HG03575 (cell line): ENCODE measurements around the gene TUBB6.

Experiments
- ATAC-seq: cut with Tn5 transposase; IDR thresholded peaks from one replicate; pipeline ENCODE4 v1.9.1; 2021; ENCODE audit not compliant: unreplicated experiment, insufficient number of reproducible peaks, low FRiP score; ENCODE audit errors: extremely low read depth

Gene TUBB6

DNA sequence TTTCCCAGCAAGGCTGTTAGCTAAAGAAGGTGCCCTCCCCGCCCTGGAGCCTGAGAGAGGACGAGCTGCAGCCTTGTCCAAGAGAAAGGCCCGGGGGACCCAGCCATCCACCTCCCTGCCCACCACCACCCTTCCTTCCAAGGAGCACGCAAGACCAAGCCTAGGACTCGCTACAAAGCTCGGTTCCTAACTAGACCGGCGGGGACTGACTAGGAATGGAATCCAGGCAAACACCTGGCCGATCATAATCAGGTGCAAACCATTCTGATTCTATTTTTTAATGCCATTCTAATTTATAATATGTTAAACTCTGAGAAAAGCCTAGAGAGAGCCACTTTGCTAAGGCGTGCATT is 19.7 kb upstream of the TUBB6 start:
- ATAC-seq = no peak

- no peak for ATAC-seq
Observed at GRCh38 chr18:12290086-12290485, 18.0 kb upstream of the TUBB6 start.

DNA sequence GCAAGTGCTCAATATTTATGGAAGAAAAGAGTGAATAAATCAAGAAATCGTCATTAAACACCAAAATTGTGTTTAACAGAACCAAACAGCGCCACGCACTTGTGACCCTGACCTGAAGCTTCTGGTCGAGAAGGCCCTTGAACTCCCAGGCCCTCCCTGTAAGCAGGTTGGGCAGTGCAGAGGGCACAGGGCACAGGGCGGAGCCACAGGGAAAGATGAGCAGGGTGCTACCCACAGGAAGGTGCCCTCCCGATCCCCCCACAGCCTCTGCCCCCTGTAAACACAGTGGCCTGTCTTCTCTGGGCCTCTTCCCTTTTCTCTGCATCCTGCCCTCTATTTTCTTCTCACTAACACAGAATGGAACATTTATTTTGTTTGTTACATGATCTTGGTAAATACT is 16.9 kb upstream of the TUBB6 start:
- no peak for ATAC-seq

GRCh38 chr18:12291690-12292089 is 16.4 kb upstream of the TUBB6 start:
- no peak for ATAC-seq

GRCh38 chr18:12293831-12294230 is 14.2 kb upstream of the TUBB6 start:
- no peak for ATAC-seq

GRCh38 chr18:12295389-12296086 is 12.5 kb upstream of the TUBB6 start:
- ATAC-seq = no peak

GRCh38 chr18:12296087-12296403 is 12.0 kb upstream of the TUBB6 start:
- ATAC-seq = no peak

GRCh38 chr18:12296457-12296856 is 11.6 kb upstream of the TUBB6 start:
- no peak for ATAC-seq

- no peak for ATAC-seq
Observed at GRCh38 chr18:12299862-12300261, 8.2 kb upstream of the TUBB6 start.

DNA sequence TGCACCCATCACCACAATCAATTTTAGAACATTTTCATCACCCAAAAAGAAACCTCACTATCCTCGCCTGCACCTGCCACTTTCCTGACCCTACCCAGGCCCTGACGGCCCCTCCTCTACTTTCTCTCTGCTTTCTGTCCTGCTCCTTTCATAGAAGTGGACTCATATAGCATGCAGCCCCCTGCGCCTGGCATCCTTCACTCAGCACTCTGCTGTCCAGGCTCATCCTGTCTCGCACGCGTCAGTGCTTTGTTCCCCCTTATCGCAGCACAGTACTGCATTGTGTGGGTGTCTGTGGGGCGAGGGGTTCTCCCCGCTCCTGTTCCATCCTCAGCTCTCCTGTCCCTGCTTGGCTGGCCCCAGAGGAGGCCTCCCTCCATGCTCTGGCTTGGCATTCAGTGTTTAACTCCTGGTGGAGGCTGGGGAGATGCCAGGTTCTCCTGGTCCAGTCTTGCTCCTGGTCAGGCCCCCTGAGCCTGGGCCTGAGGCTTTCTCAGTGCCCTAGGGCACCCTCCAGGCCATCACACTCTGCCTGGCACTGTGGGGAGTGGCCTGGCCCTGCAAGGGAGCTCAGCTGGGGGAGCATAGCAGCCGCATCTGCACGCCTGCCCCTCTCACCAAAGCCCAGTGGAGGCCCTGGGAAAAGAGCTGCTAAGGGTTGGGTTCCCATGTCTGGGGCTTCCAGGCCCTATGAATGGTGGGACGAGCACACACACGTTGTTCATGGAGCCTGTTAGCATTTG is 6.6 kb upstream of the TUBB6 start:
- no peak for ATAC-seq

DNA sequence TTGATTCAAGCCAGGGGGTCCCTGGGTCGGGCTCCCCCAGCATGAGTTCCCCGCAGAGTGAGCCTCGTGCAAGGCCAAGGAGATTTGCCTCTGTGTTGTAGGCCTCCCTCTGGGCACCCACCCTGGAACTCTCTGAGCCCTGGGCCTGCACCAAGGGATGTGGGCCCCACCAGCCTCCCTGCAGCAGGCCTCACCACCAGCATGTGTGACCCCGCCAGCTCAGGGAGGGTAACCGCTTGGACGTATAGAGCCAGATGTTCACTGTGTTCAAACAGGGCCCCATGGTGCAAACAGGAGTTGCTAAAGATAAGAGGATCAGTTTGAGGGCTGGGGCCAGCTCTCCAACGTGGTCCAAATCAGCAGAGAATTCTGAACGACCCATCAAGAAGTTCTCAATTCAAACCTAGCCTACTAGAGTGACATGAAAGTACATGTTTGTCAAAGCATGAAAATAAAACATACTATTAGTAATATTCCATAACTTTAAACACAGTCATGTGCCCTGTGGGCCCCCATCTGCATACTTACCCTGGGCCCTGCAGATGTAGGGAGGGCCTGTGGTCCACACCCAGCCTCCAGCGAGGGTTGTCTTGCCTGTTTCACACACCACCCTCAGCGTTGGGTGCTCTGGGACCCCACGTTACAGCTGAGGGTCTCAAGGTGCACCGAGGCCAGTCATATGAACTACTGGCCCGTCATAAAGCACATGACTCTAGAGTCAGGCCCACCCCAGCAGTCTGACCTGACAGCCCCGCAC is 5.5 kb upstream of the TUBB6 start:
- ATAC-seq = no peak

DNA sequence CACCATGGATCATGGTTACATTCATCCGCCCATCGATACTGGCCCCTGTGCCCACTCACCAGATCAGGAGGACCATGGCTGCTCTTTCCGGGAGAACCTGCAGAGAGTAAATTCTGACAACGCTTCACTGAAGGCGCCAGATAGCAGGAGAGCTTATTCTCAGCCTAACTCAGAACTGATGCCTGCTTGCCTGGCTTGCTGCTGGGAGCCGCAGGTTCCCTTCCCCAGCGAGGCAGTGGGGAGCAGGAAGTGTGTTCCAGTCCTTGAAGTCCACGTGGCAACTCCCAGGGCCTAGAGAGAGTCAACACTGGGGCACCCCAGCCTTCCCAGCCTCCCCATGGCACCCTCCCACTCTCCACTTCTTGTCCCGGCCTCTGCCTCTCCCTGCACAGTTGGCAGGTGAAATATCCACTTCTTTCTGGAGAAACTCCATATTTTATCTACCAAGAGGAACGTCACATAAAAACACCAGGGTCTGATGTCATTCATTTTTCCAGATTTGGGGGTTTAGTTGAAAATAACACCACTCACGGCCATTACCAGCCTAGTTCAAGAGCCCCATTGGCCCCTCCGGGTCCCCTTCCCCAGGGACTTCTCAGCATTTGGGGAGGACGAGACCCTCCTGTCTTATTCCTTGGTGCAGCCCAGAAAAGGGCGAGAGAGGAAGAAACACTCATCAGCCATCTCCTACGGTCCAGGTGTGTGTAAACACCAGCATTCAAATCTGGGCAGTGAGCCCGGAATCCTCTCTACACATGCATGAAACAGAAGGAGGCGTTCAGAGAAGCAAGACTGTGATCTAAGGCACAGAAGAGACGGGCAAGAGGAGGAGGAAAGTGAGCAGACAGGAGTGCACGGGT is 3.5 kb upstream of the TUBB6 start:
- no peak for ATAC-seq

GRCh38 chr18:12305211-12305610 is 2.8 kb upstream of the TUBB6 start:
- ATAC-seq = no peak

DNA sequence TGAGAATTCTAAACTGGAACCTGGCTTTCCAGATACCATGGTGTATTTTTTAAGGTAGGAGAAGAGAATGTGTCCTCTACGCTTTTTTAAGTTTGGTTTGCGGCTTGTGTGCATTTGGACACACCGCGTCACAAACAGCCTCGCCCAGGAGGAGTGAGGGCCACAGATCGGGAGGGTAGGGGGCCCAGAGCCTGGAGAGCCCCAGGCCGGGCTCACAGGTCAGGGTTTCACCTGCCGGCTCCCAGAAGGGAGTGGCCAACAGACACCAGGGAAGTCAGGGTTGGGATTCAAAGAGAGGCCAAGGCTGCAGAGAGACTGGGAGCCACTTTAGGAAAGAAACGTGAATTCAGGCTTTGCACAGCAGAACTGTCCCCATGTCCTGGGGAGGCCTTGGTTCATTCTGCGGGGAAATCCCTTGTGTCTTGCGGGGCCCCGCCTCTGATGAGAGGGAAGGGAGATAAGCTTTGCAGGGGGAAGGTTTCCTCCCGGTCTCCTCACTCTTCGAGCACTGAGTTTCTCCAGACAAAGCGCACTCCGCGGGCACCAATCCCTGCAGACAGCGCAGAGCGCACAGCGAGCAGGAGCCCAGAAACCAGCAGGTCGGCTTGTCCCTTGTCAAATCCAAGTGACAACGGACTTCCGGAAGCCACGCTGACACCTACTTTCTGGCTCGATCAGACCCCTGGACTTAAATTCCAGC is 2.0 kb upstream of the TUBB6 start:
- no peak for ATAC-seq

GRCh38 chr18:12306752-12307700 is 1.0 kb upstream of the TUBB6 start:
- no peak for ATAC-seq

DNA sequence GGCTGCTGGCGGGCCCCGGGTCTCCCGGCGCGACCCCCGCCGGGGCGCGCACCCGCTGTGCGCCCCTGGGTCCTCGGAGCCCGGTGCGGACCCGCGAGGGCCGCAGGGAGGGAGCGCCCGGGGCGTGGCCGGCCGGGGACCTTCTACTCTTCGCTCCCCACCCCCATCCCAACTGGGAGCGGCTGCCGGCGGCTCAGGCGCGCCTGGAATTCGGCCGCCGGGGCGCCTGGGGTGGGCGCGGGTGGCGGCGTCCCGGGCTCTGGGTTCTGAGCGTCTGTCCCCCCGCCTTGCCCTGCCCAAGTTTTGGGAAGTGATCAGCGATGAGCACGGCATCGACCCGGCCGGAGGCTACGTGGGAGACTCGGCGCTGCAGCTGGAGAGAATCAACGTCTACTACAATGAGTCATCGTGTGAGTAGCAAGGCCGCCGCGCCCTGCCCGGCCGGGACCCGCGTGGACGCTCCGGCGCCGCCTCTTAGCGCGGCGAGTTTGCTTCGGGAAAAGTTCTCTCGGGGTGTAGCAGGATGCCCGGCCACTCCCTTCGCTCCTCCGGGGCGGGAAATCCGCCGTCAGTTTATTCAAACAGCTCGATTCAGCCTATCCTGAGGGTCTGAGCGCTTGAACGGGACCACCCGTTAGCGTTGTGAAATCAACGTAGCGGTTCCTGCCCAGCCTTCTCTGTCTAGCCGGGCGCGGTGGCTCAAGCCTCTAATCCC is 502 bp downstream of the TUBB6 start:
- ATAC-seq = no peak

DNA sequence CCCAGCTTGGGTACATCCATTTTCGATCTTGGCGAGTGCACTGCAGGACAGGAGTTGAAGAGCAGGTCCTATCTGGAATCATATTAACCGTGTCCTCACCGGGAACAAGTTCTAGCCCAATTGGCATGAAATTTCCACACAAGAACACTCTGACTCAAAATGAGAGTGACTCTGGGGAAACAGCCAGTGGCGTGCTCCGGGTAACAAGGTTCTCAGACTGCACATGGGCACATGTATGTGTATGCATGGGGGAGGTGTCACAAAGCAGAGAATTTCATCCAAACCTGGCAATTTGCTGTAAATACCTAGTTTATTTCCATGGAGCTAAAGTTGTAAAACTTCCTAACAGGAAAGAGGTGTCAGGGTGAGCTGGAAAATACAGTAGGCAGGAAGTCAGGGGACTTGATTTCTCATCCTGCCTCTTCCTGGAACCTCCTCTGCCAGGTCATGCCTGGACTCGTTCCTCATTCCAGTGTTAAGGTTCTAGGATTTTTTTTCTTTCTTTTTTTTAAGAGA is 1.7 kb downstream of the TUBB6 start:
- ATAC-seq = no peak
